ENCODE data around the gene ADGRD1.

ADGRD1 gene

GRCh38 chr12:131001493-131001892 lies 47.8 kb downstream of the ADGRD1 start:
- no peak for TF ChIP-seq CTCF (IDR thresholded peaks at IDR 0.05; ENCODE audit: borderline replicate concordance, insufficient read depth, low read depth, low read length)
- H3K4me3 ChIP-seq (ENCODE audit: low read depth, low read length), result no peak overlapping the region

GRCh38 chr12:131002216-131002631 lies 48.5 kb downstream of the ADGRD1 start:
- no peak for TF ChIP-seq CTCF (IDR thresholded peaks at IDR 0.05; ENCODE audit: borderline replicate concordance, insufficient read depth, low read depth, low read length)
- no peak overlapping the region for H3K4me3 ChIP-seq (ENCODE audit: low read depth, low read length)

GRCh38 chr12:131003036-131003715 lies 49.5 kb downstream of the ADGRD1 start:
- TF ChIP-seq CTCF (IDR thresholded peaks at IDR 0.05; ENCODE audit: borderline replicate concordance, insufficient read depth, low read depth, low read length), result no peak
- H3K4me3 ChIP-seq (ENCODE audit: low read depth, low read length), result peak overlapping the region; percentile 44

GRCh38 chr12:131003716-131004045 lies 50.0 kb downstream of the ADGRD1 start:
- peak overlapping the region; percentile 44 for H3K4me3 ChIP-seq (ENCODE audit: low read depth, low read length)
- TF ChIP-seq CTCF (IDR thresholded peaks at IDR 0.05; ENCODE audit: borderline replicate concordance, insufficient read depth, low read depth, low read length), result no peak

GRCh38 chr12:131004166-131004565 lies 50.5 kb downstream of the ADGRD1 start:
- peak overlapping the region; percentile 44 for H3K4me3 ChIP-seq (ENCODE audit: low read depth, low read length)
- no peak for TF ChIP-seq CTCF (IDR thresholded peaks at IDR 0.05; ENCODE audit: borderline replicate concordance, insufficient read depth, low read depth, low read length)

- peak; percentile 17; the same call in 1 of the 2 replicates for TF ChIP-seq CTCF (IDR thresholded peaks at IDR 0.05; ENCODE audit: borderline replicate concordance, insufficient read depth, low read depth, low read length)
- H3K4me3 ChIP-seq (ENCODE audit: low read depth, low read length), result no peak overlapping the region
Observed at GRCh38 chr12:131005161-131006035, 51.7 kb downstream of the ADGRD1 start.

Data from GM12875 (cell line).